Keratinocyte (primary cell): Measurements from ENCODE around the gene BCL2. TPM values are rescaled to one million over a fixed set of nuclear protein-coding genes. Genes with fewer than 3 reads are reported as not detected.

Source experiments
- DNase-seq: peaks from one replicate; pipeline ENCODE4 v3.0.0-alpha.2; 2011; ENCODE audit warnings: low read depth, missing footprints, low spot score
- FAIRE-seq: peaks from 2 replicates; lab custom pipeline; 2011; peaks lifted over from hg19 to GRCh38; lab: Jason Lieb, UNC
- H2AFZ ChIP-seq: 2 replicates; pipeline ENCODE4 v1.6.0; 2012; ENCODE audit warnings: low read length, control low read depth, inconsistent platforms; ENCODE audit not compliant: control insufficient read depth
- H3K27ac ChIP-seq: 2 replicates; pipeline ENCODE4 v1.5.1; 2011; ENCODE audit warnings: low read length; ENCODE audit not compliant: control insufficient read depth, insufficient read depth
- H3K27me3 ChIP-seq: 3 replicates; pipeline ENCODE4 v1.6.0; 2011; ENCODE audit warnings: low read length; ENCODE audit not compliant: control insufficient read depth, insufficient read depth; ENCODE audit errors: extremely low read depth
- H3K36me3 ChIP-seq, 2 experiments: 2 replicates in 1 of 2; 3 replicates in 1 of 2; pipeline ENCODE4 v1.5.1; 2011; ENCODE audit warnings: low read length in 2 of 2, mild to moderate bottlenecking in 1 of 2; ENCODE audit not compliant: control insufficient read depth in 2 of 2, insufficient read depth in 2 of 2; ENCODE audit errors: extremely low read depth in 1 of 2
- H3K4me1 ChIP-seq: 3 replicates; pipeline ENCODE4 v1.5.1; 2011; ENCODE audit warnings: low read length; ENCODE audit not compliant: control insufficient read depth, insufficient read depth; ENCODE audit errors: extremely low read depth
- H3K4me2 ChIP-seq: 3 replicates; pipeline ENCODE4 v1.6.0; 2011; ENCODE audit warnings: low read depth, low read length; ENCODE audit not compliant: control insufficient read depth, insufficient read depth; ENCODE audit errors: extremely low read depth
- H3K4me3 ChIP-seq, 3 experiments: fragments of 200-600 bp in 1 of 3; sonication (generic) in 1 of 3; 2 replicates in 2 of 3; 3 replicates in 1 of 3; pipeline ENCODE4 v1.5.1; 2011 to 2016; ENCODE audit warnings: low read length in 3 of 3, mild to moderate bottlenecking in 3 of 3, control low read depth in 2 of 3, inconsistent platforms in 1 of 3, low read depth in 1 of 3, mixed read lengths in 1 of 3, mixed run types in 1 of 3, moderate library complexity in 1 of 3; ENCODE audit not compliant: control insufficient read depth in 2 of 3, insufficient read depth in 2 of 3; ENCODE audit errors: extremely low read depth in 1 of 3
- H3K79me2 ChIP-seq: 2 replicates; pipeline ENCODE4 v1.6.0; 2012; ENCODE audit warnings: low read length; ENCODE audit not compliant: control insufficient read depth, insufficient read depth
- H3K9ac ChIP-seq: 3 replicates; pipeline ENCODE4 v1.6.0; 2011; ENCODE audit warnings: low read length; ENCODE audit not compliant: control insufficient read depth, insufficient read depth; ENCODE audit errors: extremely low read depth
- H3K9me1 ChIP-seq: 3 replicates; pipeline ENCODE4 v1.6.0; 2011; ENCODE audit warnings: low read length; ENCODE audit not compliant: control insufficient read depth, insufficient read depth; ENCODE audit errors: extremely low read depth
- H3K9me3 ChIP-seq: 2 replicates; pipeline ENCODE4 v1.5.1; 2012; ENCODE audit warnings: low read depth, low read length; ENCODE audit not compliant: control insufficient read depth
- H4K20me1 ChIP-seq: 3 replicates; pipeline ENCODE4 v1.6.0; 2011; ENCODE audit warnings: low read length; ENCODE audit not compliant: control insufficient read depth, insufficient read depth; ENCODE audit errors: extremely low read depth
- CTCF ChIP-seq, 3 experiments: IDR thresholded peaks in 1 of 3; conservative IDR thresholded peaks in 1 of 3; optimal IDR thresholded peaks in 1 of 3; 2 replicates in 2 of 3; 3 replicates in 1 of 3; pipeline versions ENCODE3 to v1.5.1; 2011; ENCODE audit warnings: low read length in 3 of 3, mild to moderate bottlenecking in 3 of 3, moderate library complexity in 2 of 3, control low read depth in 1 of 3, inconsistent platforms in 1 of 3; ENCODE audit not compliant: insufficient read depth in 2 of 3; ENCODE audit errors: extremely low read depth in 1 of 3
- EZH2 ChIP-seq: IDR thresholded peaks from one replicate; pipeline ENCODE4 v1.6.1; 2012; ENCODE audit warnings: inconsistent platforms, mild to moderate bottlenecking, low read length, moderate library complexity
- dilution Hi-C: fragments of 300-500 bp; cut with MboI; formaldehyde crosslinking; loops from one replicate; pipeline ENCODE4 v1.7.0; 2020; ENCODE audit warnings: low sequenced_read_pairs; ENCODE audit not compliant: extremely low pct_ligation_motif_present
- polyA plus RNA-seq, 5 experiments: library from polyadenylated mRNA; depleted of rRNA in 3 of 5; stranded (reverse) in 3 of 5; stranded (forward) in 1 of 5; unstranded in 1 of 5; fragments of >200 nt; gene quantifications; 1 replicate in 1 of 5; 2 replicates in 3 of 5; 3 replicates in 1 of 5; pipeline versions ENCODE4 v1.2.1 to v1.2.3, GENCODE V29; 2011 to 2012; ENCODE audit warnings: missing spikeins in 2 of 5, low read depth in 1 of 5, low replicate concordance in 1 of 5

Gene BCL2
- polyA plus RNA-seq, 1 donor (not counting 4 experiments of a cell fraction or from before 2014, with no cell fraction given), result 0.30 TPM

GRCh38 chr18:63181706-63182309 lies 137.8 kb downstream of the BCL2 start:
- dilution Hi-C loops, result no loop called here
- TF ChIP-seq EZH2 (no peak), CTCF (optimal IDR thresholded peaks at IDR 0.05 in 1 of 3, IDR thresholded peaks at IDR 0.05 in 1 of 3, conservative IDR thresholded peaks at IDR 0.05 in 1 of 3; ENCODE audit: extremely low read depth in 1 of 3, insufficient read depth in 2 of 3, low read length in 3 of 3) (no peak)
- Histone ChIP-seq H3K27me3 (peaks cover 5% of the 10 kb centered on the region), H3K4me2 (no peak overlapping the region), H2AFZ (no peak overlapping the region), H3K9me3 (no peaks in the 10 kb centered on the region), H3K79me2 (no peaks in the 10 kb centered on the region), H3K4me3 (no peak overlapping the region), H3K27ac (no peak overlapping the region), H3K9me1 (no peaks in the 10 kb centered on the region), H3K36me3 (no peaks in the 10 kb centered on the region), H3K4me1 (peaks cover 9% of the 10 kb centered on the region), H4K20me1 (no peaks in the 10 kb centered on the region), H3K9ac (no peak overlapping the region)
- DNase-seq (no peak), FAIRE-seq (no peak)

- H3K4me1 ChIP-seq, result peaks cover 3% of the 10 kb centered on the region
- DNase-seq (no peak), FAIRE-seq (no peak)
- no peaks in the 10 kb centered on the region for H4K20me1 ChIP-seq
- H3K9me3 ChIP-seq, result no peaks in the 10 kb centered on the region
- dilution Hi-C loops, result no loop called here
- H3K36me3 ChIP-seq, result no peaks in the 10 kb centered on the region
- no peak overlapping the region for H3K4me3 ChIP-seq
- no peaks in the 10 kb centered on the region for H3K9me1 ChIP-seq
- H3K27ac ChIP-seq, result no peak overlapping the region
- no peaks in the 10 kb centered on the region for H3K79me2 ChIP-seq
- no peak overlapping the region for H2AFZ ChIP-seq
- H3K4me2 ChIP-seq, result no peak overlapping the region
- TF ChIP-seq EZH2 (no peak), CTCF (optimal IDR thresholded peaks at IDR 0.05 in 1 of 3, IDR thresholded peaks at IDR 0.05 in 1 of 3, conservative IDR thresholded peaks at IDR 0.05 in 1 of 3; ENCODE audit: extremely low read depth in 1 of 3, insufficient read depth in 2 of 3, low read length in 3 of 3) (no peak)
- H3K27me3 ChIP-seq, result peaks cover 5% of the 10 kb centered on the region
- H3K9ac ChIP-seq, result no peak overlapping the region
Observed at GRCh38 chr18:63180971-63181376, 138.6 kb downstream of the BCL2 start.
